Omental fat pad (tissue), 4 donors: Measurements from ENCODE around the gene ZFAND3. TPM values are rescaled to one million over a fixed set of nuclear protein-coding genes. Genes with fewer than 3 reads are reported as not detected.

Experiments used
- ATAC-seq: fragments of 150-250 bp; one replicate; pipeline ENCODE4 v1.9.1; 2016; ENCODE audit warnings: mild to moderate bottlenecking, moderate library complexity; ENCODE audit not compliant: low FRiP score
- DNase-seq: peaks from one replicate; pipeline ENCODE4 v3.0.0-alpha.2; 2019; ENCODE audit warnings: low spot score
- total RNA-seq, 4 donors: library from RNA; depleted of rRNA; stranded (reverse); fragments of >200 nt; gene quantifications; one replicate each; pipeline ENCODE4 v1.1.0, GENCODE V29; 2016
- TF ChIP-seq, protein P1 (sequence below), 3 donors: fragments of 450-650 bp; IDR thresholded peaks; one replicate each; pipeline ENCODE4 v1.5.1; 2016 to 2017; ENCODE audit warnings: antibody characterized with exemption in 3 of 3, mild to moderate bottlenecking in 3 of 3, moderate library complexity in 2 of 3

The ZFAND3 gene
- total RNA-seq, 4 donors from 2014 or later: 28.8 to 43.8 (median 38.0) TPM

DNA sequence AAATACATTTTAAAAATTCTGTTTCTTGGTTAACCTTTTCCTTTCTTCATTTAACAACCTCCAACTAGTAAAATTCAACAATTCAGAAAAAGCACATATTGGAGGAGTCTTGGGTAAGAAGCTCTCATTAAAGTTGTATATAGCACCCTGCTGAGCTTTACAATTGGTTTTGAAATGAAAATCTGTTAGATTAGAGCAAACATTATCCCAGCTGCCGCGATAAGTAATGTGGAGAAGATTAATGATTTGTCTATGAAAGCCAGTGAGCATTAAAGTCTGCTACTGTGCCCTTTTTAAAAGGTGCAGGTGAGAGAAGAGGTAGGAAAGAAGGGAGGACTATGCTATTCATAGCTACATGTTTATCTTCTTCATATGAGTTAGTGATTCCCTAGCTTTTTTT lies 201.5 kb downstream of the ZFAND3 start:
- TF ChIP-seq, protein P1, sequence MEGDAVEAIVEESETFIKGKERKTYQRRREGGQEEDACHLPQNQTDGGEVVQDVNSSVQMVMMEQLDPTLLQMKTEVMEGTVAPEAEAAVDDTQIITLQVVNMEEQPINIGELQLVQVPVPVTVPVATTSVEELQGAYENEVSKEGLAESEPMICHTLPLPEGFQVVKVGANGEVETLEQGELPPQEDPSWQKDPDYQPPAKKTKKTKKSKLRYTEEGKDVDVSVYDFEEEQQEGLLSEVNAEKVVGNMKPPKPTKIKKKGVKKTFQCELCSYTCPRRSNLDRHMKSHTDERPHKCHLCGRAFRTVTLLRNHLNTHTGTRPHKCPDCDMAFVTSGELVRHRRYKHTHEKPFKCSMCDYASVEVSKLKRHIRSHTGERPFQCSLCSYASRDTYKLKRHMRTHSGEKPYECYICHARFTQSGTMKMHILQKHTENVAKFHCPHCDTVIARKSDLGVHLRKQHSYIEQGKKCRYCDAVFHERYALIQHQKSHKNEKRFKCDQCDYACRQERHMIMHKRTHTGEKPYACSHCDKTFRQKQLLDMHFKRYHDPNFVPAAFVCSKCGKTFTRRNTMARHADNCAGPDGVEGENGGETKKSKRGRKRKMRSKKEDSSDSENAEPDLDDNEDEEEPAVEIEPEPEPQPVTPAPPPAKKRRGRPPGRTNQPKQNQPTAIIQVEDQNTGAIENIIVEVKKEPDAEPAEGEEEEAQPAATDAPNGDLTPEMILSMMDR (IDR thresholded peaks at IDR 0.05): no peak
- ATAC-seq (no peak), DNase-seq (no peak)

DNA sequence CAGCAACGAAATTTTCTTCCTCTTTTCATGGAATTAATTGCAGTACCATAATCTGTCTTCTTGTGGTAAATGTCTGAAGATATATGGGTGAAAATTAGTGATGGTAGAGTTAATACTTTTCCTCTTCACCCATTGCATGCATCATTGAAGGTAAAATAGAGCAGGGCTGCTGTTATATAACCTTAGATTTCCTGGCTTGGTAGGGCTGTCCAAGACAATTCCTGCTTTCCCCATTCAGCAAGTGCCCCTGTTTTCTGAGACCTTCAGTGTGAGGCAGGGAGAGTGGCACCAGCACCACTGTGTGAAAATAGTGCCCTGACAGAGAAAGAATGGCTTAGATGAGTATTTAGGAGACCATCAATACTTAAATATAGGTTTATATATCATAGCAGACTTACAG lies 202.0 kb downstream of the ZFAND3 start:
- ATAC-seq (no peak), DNase-seq (no peak)
- TF ChIP-seq, protein P1 (IDR thresholded peaks at IDR 0.05): no peak

DNA sequence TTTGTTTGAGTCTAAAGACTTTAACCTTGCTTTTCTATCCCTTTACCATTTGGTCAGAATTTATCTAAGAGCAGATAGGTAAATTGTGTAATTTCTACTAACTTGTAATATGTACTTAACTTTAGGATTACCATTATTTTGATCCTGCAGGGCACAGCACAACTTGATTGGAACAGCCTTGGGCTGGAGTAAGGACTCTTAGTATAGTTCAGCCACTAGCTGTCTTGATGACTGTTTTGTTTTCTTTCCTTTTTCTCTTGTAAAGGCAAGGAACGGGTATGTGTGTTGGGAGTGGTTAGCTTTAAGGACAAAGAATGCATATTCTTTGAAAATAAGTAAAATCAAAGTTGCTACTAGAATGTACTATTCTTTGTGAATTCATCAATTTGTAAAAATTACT lies 203.2 kb downstream of the ZFAND3 start:
- TF ChIP-seq, protein P1 (IDR thresholded peaks at IDR 0.05): no peak
- DNase-seq: no peak
- no peak for ATAC-seq

DNA sequence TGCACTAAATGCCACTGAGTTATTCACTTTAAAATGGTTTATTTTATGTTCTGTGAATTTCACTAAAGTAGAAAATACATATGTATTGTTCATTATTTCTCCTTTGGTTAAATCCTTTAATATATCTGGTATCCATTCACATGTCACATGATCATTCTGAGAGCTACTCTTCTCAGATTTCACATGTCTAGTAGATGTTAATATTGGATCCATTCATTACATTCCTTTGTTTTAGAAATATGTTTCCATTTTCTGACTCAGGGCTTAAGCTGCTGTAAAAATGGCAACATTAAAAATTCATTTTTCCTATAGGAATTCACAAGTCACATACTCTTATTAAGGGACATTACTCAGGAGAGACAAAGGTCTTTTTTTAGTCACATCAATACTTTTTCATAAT lies 205.4 kb downstream of the ZFAND3 start:
- ATAC-seq (no peak), DNase-seq (no peak)
- TF ChIP-seq, protein P1 (IDR thresholded peaks at IDR 0.05): no peak

DNA sequence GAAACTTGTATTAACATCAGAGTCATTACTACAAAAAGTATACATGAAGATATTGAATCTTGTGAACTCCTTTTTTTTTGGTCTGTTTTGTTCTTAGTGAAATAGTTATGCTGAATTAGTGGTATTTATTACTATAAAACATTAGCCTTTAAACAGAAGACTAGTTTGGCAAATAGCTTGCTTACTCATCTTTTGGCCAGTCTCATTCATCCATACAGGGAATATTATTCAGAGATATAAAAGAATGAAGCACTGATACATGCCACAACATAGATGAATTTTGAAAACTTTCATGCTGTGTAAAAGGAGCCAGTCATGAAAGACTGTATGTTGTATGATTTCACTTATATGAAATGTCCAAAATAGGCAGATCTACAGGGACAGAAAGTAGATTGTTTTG lies 205.9 kb downstream of the ZFAND3 start:
- DNase-seq: no peak
- TF ChIP-seq, protein P1 (IDR thresholded peaks at IDR 0.05): no peak
- no peak for ATAC-seq

DNA sequence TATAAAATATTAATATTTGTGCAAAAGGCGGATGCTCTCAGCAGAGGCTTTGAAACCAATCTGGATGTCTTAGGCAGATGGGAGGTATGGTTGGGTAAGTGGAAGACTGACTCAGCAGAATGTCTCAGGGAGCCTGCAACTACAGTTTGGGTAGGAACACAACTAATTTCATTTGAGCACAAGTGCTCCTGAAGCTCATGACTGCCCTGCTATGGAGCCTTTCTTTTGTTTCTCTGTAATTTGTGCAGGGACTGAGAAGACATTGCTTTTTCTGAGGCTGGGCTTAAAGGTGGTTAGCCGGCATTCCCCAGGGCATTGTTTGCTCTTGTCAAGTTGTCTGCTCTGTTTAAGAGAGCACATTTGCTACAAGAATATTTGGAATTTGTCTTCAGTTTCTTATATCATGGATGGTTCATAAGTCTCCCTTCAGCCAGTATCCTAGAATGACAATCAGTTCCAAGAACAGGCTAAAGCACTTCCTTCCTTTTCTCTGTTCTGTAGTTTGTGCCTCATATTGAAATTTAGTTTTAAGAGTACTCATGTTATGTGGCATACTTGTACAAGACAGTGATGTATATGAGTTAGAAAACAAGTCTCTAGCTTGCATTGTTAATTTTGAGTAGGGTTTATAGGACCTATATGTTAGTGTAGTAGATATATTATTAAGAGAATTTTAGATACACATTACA lies 208.3 kb downstream of the ZFAND3 start:
- TF ChIP-seq, protein P1 (IDR thresholded peaks at IDR 0.05): no peak
- DNase-seq: no peak
- no peak for ATAC-seq

DNA sequence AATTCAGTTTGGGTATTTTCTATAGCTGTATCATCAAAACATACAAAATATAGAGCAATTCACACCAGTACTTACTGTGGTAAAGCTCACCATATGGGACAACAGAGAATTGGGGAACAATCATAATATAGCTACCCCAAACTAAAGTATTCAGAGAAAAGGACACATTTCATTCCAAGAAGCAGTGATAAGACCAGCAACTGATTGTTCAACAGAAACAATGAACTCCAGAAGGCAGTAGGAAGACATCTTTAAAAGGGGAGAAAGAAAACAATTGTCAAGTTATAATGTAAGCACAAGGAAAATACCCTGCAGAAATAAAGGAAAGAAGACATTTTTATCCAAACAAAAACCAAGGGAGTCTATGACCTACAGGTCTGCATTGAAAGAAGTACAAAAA lies 210.9 kb downstream of the ZFAND3 start:
- TF ChIP-seq, protein P1 (IDR thresholded peaks at IDR 0.05): no peak
- DNase-seq: no peak
- no peak for ATAC-seq
